K562 treated with DMSO at 1 percent for 12 hours (cell line): ENCODE data around the gene DIAPH1. TPM values are rescaled to one million over a fixed set of nuclear protein-coding genes. Genes with fewer than 3 reads are reported as not detected.

Experiments
- total RNA-seq: library from RNA; unstranded; fragments of 300-600 nt; gene quantifications from 2 replicates; pipeline ENCODE4 v1.2.3, GENCODE V29; 2022; ENCODE audit not compliant: insufficient read depth

DIAPH1 gene
- 99.4 and 179 TPM in 2 replicates for total RNA-seq

DNA sequence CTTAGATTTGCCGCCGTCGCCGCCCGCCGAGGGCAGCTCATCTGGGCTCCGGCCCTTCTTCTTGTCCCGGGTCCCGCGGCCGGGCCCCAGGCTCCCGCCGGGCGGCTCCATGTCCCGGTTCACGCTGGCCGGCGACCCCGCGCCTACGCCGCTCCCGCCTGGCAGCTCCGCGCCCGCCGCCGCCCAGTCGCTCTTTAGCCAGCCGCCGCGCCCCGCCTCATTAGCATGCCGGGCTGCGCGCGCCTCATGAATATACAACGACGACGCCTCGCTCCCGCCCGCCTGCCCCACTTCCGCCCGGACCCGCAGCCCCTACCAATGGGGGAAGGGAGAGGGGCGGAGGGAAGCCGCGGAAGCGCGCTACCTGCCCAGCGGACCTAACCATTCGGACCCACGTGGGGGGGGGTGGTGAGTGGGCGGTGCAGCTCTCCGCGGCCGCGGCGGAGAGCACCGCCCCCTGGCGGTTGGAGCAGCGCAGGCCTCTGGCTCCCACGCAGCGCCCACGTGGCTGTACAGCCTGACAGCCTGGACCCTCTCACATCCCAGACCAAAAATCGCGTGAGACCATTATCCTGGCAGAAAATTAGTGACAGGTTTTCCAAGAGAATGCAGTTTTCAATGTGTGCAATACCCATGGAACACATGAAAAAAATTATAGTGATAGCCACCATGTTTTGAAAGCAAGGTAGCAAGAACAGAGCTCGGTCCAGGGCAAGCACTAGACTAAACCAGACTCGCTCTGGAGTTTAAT is at the start of gene DIAPH1:
Gene DIAPH1, minus strand, starts transcription at position 197 of the 751 bp plus-strand sequence. Its CDS starts 86 bp downstream, at position 111.

DNA sequence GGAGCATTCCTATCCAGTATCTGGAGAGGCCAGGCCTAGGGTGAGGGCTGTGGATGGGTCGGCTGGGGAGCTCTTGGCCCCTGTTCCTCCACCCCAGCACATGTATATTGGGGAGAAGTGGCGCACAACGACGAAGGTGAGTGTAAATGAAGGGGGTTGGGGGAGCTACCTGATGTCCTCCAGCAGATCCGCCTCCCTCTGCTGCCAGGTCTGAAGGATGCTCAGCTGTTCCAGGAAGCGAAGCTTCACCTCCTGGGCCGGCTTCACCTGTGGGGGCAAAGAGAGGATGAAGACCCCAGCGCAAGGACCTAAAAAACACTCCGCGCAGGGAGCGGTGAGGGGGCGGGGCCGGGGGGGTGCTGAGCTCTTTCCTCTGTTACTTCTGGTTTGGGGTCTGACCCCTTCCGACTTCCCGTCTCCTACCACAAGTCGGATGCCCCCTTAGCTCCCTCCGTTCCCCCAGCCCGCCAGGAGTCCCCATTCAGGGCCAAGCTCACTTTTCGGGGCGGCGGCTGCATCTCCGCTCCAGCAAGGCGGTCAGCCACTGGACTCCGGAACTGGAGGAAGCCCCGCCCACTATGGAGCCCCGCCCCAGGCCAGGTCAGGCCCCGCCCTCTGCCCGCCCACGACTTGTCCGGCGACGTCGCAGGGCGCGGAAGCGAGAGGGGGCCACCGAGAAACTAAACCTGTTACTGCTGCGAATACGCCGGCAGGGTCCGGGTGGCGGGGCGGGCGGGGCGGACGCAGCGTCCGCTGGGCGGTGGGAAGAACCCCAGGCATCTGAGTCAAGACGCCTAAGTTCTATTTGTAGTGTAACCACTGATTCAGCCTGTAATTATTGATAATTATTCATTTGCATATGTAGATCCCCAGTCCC is 32.3 kb upstream of the DIAPH1 start, which contains the start of gene FCHSD1:
Gene FCHSD1, minus strand, starts transcription at position 568 of the 877 bp plus-strand sequence. Its CDS starts 50 bp downstream, at position 518.

DNA sequence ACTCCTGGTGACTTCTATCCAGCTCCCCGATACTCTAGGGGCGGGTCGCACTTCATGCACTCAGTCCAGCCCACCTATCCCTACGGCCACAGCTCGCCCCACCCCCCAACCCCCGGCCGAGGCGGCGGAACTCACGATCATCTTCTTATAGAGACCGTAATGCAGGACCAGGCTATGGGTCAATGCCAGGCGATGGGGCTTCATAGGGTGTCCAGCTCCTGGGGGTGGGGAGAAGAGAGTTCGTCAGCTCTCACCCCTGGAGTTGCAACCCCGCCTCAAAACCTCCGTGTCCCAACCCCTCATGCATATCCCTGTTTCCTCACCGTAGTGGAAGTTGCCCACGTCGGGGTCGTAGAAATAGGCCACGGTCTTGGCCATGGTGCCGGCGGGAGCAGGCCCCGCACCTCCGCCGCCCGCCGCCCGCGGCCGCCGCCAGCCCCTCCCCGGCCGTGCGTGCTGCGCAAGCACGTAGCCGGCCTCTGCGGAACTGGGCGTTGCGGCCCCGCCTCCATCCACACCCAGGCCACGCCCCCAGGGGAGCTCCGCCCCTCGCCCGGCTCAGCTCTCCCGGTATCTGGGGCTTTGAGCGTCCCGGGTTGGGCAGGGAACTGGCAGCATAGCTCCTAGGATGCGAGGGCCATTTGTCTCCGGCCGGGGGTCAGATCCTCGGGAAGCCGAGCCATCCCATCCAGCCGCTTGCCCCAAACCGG is 17.8 kb upstream of the DIAPH1 start, which contains the start of the genes HDAC3 and RELL2:
Gene HDAC3, minus strand, starts transcription at position 437 of the 710 bp plus-strand sequence. Its CDS starts 59 bp downstream, at position 378.
Gene RELL2, plus strand, starts transcription at position 585 of the 710 bp plus-strand sequence. CDS start 1,229 bp downstream, outside the sequence.

DNA sequence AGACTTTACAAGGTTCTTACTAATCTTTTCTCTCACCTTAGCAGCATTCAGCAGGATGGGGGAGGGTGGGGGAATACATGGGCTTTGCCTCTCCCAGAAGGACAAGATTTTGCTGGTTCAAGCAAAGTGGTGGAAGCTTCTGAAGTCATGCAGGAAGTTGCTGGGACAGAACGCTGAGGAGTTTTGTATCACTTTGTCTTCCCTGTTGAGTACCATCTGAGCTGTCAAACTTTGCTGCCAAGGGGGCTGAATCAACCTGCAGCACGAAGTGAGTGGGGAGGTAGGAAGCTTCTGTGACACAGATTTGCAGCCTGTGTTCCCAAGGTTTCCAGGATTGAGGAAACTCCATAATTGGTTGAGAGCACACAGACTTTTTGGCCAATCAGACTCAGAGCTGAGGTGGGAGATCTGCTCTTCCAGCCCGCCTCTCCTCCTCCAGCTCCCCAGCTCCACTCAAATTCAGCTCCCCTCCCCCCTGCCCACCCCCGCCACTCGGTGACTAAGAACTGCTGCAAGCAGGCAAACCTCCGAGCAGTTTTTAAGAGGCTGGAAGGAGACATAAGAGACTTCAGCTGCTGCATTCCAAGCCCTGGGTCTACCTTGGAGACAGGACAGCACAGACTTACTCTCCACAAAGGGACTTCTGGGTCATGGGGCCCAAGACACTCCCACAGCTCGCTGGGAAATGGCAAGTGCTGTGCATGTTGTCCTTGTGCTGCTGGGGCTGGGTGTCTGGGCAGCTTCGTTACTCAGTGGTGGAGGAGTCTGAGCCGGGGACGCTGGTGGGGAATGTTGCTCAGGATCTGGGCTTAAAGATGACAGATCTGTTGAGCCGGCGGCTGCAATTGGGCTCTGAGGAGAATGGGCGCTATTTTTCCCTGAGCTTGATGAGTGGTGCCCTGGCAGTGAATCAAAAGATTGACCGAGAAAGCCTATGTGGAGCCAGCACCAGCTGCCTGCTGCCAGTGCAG is 129.9 kb downstream of the DIAPH1 start, which contains the start of gene PCDHGC5:
Gene PCDHGC5, plus strand, starts transcription at position 491 of the 971 bp plus-strand sequence. Its CDS starts 160 bp downstream, at position 651.

DNA sequence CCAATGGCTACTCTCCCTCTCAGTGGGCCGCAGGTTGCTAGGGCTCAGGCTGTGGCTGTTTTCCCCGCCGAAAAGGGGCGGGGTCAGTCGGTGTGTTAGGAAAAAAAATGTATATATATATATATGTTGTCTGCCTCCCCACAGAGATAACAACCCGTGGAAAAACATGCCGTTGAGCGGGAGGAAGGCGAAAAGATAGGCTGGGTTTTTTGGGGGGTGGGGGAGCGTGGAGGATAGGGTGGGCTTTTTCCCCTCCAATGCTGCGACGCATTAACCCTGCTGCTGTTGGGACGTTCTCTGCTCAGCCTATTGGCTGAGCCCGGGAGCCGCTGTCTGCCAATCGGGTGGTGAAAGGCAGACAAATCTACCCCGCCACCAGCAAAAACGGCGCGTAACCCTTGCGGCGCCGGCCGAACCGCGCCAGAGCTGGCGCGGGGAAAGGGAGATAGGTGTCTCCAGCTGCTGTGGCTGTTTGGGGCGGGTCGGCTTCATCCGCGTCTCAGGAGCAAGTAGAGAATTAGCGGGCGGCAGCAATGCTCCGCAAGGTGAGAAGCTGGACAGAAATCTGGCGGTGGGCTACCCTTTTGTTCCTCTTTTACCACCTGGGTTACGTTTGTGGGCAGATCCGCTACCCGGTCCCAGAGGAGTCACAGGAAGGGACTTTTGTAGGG is 134.0 kb downstream of the DIAPH1 start, which contains the start of gene PCDHGC4:
Gene PCDHGC4, plus strand, starts transcription at position 390 of the 671 bp plus-strand sequence. Its CDS starts 144 bp downstream, at position 534.

DNA sequence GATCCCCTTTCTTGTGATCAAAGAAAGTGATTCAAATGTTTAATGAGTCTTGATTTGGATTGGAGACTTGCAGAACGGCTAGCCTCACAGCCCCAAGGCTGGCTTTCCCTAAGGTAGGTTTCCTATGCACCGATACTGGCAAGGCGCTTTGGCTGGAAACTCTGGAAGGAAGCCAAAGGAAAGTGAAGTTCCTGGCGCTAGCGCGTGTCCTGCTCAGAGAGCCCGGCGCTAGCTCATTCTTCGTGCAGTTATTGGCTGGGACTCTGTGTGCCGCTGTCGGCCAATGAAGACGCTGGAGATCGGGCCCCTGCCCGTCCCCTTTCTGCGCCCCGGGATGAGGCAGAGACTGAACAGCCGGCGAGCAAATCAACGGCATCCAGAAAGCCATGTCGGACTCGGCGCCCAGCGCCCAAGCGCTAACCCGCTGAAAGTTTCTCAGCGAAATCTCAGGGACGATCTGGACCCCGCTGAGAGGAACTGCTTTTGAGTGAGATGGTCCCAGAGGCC is 143.1 kb downstream of the DIAPH1 start, which contains the start of gene PCDHGC3:
Gene PCDHGC3, plus strand, starts transcription at position 342 of the 507 bp plus-strand sequence. Its CDS starts 151 bp downstream, at position 493.

Other genes starting within 250 kb of the DIAPH1 start
- gene PCDHGB3, start 248.8 kb downstream of the DIAPH1 start, total RNA-seq: 1.2 TPM in 1 of 2 replicates, not detected in the other
- gene PCDHGA6, start 245.1 kb downstream of the DIAPH1 start, total RNA-seq: 0.13 and 0.52 TPM in 2 replicates
- gene PCDHGA7, start 236.3 kb downstream of the DIAPH1 start, total RNA-seq: 0.23 TPM in 1 of 2 replicates, not detected in the other
- 0.23 TPM in 1 of 2 replicates, not detected in the other for gene PCDHGB4, start 231.3 kb downstream of the DIAPH1 start, total RNA-seq
- gene PCDHGA8, start 226.4 kb downstream of the DIAPH1 start, total RNA-seq: 0.36 and 0.68 TPM in 2 replicates
- 0.50 and 0.74 TPM in 2 replicates for gene PCDHGB5, start 221.1 kb downstream of the DIAPH1 start, total RNA-seq
- 0.39 TPM in 1 of 2 replicates, not detected in the other for gene PCDHGA9, start 216.2 kb downstream of the DIAPH1 start, total RNA-seq
- not detected in 2 replicates for gene PCDHGB6, start 211.0 kb downstream of the DIAPH1 start, total RNA-seq
- gene PCDHGA10, start 206.0 kb downstream of the DIAPH1 start, total RNA-seq: 0.19 TPM in 1 of 2 replicates, not detected in the other
- not detected in 2 replicates for gene PCDHGB7, start 201.3 kb downstream of the DIAPH1 start, total RNA-seq
- not detected in 2 replicates for gene PCDHGA11, start 197.9 kb downstream of the DIAPH1 start, total RNA-seq
- not detected in 2 replicates for gene PCDHGA12, start 188.5 kb downstream of the DIAPH1 start, total RNA-seq
- gene PCDHGC3, start 143.0 kb downstream of the DIAPH1 start, total RNA-seq: not detected in 2 replicates
- not detected in 2 replicates for gene PCDHGC4, start 134.0 kb downstream of the DIAPH1 start, total RNA-seq
- gene PCDHGC5, start 129.9 kb downstream of the DIAPH1 start, total RNA-seq: not detected in 2 replicates
- gene HDAC3, start 17.8 kb upstream of the DIAPH1 start, total RNA-seq: 96.7 and 131 TPM in 2 replicates
- 6.6 and 8.6 TPM in 2 replicates for gene RELL2, start 18.0 kb upstream of the DIAPH1 start, total RNA-seq
- gene FCHSD1, start 32.4 kb upstream of the DIAPH1 start, total RNA-seq: 6.9 and 18.3 TPM in 2 replicates
- 8.2 and 16.2 TPM in 2 replicates for gene ARAP3, start 63.2 kb upstream of the DIAPH1 start, total RNA-seq